Progenitor cell of endocrine pancreas (in vitro differentiated cells): ENCODE data around the gene PTPN18. TPM values are rescaled to one million over a fixed set of nuclear protein-coding genes. Genes with fewer than 3 reads are reported as not detected.

Experiments used
- DNase-seq: peaks from one replicate; pipeline ENCODE4 v3.0.0; 2021; ENCODE audit warnings: low spot score; ENCODE audit not compliant: unreplicated experiment
- H3K27ac Mint-ChIP-seq: 2 replicates; pipeline ENCODE4 v1.8.0; 2021; ENCODE audit warnings: mild to moderate bottlenecking, moderate library complexity, mixed read lengths
- H3K27me3 Mint-ChIP-seq: 2 replicates; pipeline ENCODE4 v1.8.0; 2021; ENCODE audit warnings: mixed read lengths
- H3K36me3 Mint-ChIP-seq: 2 replicates; pipeline ENCODE4 v1.8.0; 2022; ENCODE audit warnings: mixed read lengths; ENCODE audit not compliant: insufficient read depth
- H3K4me1 Mint-ChIP-seq: 2 replicates; pipeline ENCODE4 v1.8.0; 2021; ENCODE audit warnings: low read depth, mixed read lengths
- H3K4me3 Mint-ChIP-seq: 2 replicates; pipeline ENCODE4 v1.8.0; 2021; ENCODE audit warnings: low read depth, mild to moderate bottlenecking, moderate library complexity, mixed read lengths
- H3K9me3 Mint-ChIP-seq: 2 replicates; pipeline ENCODE4 v1.8.0; 2021; ENCODE audit warnings: low read depth, mixed read lengths
- total RNA-seq: library from RNA; stranded (reverse); gene quantifications from 2 replicates; pipeline ENCODE4 v1.2.1, GENCODE V29; 2021
- TF ChIP-seq, protein P1 (sequence below): fragments of 200-600 bp; sonication (generic); IDR thresholded peaks from one replicate; pipeline ENCODE4 v1.5.0; 2021; ENCODE audit warnings: antibody characterized with exemption, mild to moderate bottlenecking; ENCODE audit not compliant: unreplicated experiment

The PTPN18 gene
- total RNA-seq, 1 donor from 2014 or later = 47.5 TPM

DNA sequence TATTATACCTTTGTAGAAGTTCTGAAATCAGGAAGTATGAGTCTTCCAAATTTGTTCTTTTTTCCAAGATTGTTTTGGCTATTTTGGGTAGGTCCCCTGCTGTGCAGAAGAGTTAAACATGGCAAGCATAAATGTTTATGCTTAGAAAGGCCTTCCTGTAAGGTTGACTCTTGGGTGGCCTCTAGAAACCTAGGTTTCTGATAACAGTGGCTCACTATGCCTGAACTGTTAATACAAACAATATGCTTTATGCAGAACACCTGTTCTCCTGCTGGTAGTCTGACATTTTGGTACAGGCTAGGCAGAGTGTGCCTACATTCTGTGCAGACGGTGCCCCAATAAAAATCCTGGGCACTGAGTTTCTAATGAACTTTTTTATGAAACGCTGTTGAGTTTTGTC lies 10.1 kb downstream of the PTPN18 start:
- no peak overlapping the region for H3K27ac Mint-ChIP-seq
- no peaks in the 10 kb centered on the region for H3K9me3 Mint-ChIP-seq
- peaks cover 1% of the 10 kb centered on the region for H3K4me1 Mint-ChIP-seq
- no peak overlapping the region for H3K4me3 Mint-ChIP-seq
- no peak for DNase-seq
- TF ChIP-seq, protein P1, sequence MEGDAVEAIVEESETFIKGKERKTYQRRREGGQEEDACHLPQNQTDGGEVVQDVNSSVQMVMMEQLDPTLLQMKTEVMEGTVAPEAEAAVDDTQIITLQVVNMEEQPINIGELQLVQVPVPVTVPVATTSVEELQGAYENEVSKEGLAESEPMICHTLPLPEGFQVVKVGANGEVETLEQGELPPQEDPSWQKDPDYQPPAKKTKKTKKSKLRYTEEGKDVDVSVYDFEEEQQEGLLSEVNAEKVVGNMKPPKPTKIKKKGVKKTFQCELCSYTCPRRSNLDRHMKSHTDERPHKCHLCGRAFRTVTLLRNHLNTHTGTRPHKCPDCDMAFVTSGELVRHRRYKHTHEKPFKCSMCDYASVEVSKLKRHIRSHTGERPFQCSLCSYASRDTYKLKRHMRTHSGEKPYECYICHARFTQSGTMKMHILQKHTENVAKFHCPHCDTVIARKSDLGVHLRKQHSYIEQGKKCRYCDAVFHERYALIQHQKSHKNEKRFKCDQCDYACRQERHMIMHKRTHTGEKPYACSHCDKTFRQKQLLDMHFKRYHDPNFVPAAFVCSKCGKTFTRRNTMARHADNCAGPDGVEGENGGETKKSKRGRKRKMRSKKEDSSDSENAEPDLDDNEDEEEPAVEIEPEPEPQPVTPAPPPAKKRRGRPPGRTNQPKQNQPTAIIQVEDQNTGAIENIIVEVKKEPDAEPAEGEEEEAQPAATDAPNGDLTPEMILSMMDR = no peak
- no peaks in the 10 kb centered on the region for H3K27me3 Mint-ChIP-seq
- peaks cover 3% of the 10 kb centered on the region for H3K36me3 Mint-ChIP-seq

DNA sequence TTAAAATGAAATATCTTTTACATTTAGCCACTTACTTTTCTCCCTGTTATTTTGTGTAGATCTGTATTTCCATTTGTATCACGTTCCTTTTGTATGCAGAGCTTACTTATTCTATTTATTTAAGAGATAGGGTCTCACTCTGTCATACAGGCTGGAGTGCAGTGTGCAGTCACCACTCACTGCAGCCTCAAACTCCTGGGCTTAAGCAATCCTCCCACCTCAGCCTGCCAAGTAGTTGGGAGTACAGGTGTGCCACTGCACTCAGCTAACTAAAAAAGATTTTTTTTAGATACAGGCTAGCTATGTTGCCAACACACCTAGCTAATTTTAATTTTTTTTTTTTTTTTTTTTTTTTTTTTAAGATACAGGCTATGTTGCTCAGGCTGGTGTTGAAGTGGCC lies 10.9 kb downstream of the PTPN18 start:
- peaks cover 7% of the 10 kb centered on the region for H3K36me3 Mint-ChIP-seq
- peaks cover 3% of the 10 kb centered on the region for H3K4me1 Mint-ChIP-seq
- no peaks in the 10 kb centered on the region for H3K27me3 Mint-ChIP-seq
- TF ChIP-seq, protein P1 = no peak
- H3K9me3 Mint-ChIP-seq = no peaks in the 10 kb centered on the region
- no peak overlapping the region for H3K27ac Mint-ChIP-seq
- no peak for DNase-seq
- H3K4me3 Mint-ChIP-seq = no peak overlapping the region

DNA sequence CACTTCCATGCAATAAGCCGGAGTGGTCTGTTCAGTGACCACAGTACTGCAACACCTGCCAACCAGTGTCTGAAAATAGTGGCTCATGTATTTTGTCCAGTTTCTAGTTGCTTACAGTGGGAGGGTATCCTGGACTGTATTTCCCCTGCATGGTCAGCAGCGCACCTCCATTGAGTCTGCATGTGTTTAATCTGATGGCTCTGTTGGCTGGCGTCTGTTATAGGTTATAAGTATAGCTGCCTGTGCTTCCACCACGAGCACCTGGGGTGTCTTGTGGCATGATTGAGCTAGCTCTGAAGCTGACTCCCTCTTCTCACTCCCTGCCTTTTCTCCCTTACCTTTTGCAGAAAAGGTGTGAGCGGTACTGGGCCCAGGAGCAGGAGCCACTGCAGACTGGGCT lies 12.9 kb downstream of the PTPN18 start:
- Mint-ChIP-seq H3K27ac (no peak overlapping the region), H3K4me3 (no peak overlapping the region), H3K27me3 (peaks cover 3% of the 10 kb centered on the region), H3K4me1 (peaks cover 12% of the 10 kb centered on the region), H3K9me3 (no peaks in the 10 kb centered on the region), H3K36me3 (peaks cover 6% of the 10 kb centered on the region)
- TF ChIP-seq, protein P1 = no peak
- no peak for DNase-seq

DNA sequence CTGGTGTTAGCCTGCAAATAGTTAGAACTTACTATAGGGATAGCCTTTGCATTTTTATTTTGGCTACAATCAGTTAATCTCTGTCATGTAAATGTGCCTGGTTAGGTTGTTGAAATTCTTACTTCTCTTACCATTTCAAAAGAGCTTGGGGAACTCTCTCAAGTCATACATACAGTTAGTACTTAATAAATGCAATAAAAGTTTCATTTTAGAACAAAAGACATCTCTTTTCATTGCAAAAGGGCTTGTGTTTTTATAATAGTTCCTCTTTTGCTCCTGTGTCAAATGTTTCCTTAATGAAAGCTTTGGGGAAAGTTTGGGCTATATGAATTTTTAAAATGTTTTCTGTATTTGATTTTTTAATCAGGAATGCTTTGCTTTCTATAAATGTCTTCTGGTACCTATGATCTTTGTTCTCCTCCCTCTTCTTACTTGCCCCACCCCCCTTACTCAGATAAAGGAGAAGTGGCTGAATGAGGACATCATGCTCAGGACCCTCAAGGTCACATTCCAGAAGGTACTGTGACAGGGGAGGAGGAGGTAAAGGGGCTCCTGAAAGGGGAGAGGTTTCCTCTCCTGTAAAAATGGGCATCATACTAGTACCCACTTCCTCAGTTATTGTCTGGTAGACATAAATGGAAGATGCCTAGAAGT lies 13.6 kb downstream of the PTPN18 start:
- Mint-ChIP-seq H3K36me3 (peaks cover 6% of the 10 kb centered on the region), H3K4me1 (peaks cover 12% of the 10 kb centered on the region), H3K27me3 (peaks cover 3% of the 10 kb centered on the region), H3K27ac (no peak overlapping the region), H3K4me3 (no peak overlapping the region), H3K9me3 (no peaks in the 10 kb centered on the region)
- DNase-seq = no peak
- TF ChIP-seq, protein P1 = no peak

DNA sequence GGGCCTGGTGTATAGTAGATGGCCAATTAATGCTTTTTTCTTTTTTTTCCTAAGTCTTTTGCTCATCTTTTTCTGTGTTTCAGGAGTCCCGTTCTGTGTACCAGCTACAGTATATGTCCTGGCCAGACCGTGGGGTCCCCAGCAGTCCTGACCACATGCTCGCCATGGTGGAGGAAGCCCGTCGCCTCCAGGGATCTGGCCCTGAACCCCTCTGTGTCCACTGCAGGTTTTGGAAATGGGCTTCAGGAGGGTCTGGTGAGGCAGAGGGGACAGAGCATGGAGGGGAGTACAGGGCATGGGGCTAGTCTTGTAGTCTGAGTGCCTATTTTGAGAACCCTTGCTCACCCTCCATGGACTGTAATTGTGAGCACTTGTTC lies 14.1 kb downstream of the PTPN18 start:
- no peaks in the 10 kb centered on the region for H3K9me3 Mint-ChIP-seq
- no peak overlapping the region for H3K27ac Mint-ChIP-seq
- peaks cover 13% of the 10 kb centered on the region for H3K4me1 Mint-ChIP-seq
- no peak for DNase-seq
- peaks cover 6% of the 10 kb centered on the region for H3K36me3 Mint-ChIP-seq
- peaks cover 3% of the 10 kb centered on the region for H3K27me3 Mint-ChIP-seq
- TF ChIP-seq, protein P1 = no peak
- peak overlapping the region; percentile 57 for H3K4me3 Mint-ChIP-seq
